HepG2 (cell line): ENCODE data around the gene DUS2. TPM values are rescaled to one million over a fixed set of nuclear protein-coding genes. Genes with fewer than 3 reads are reported as not detected.

Source experiments
- BATF2 ChIP-seq: sonication (generic); formaldehyde crosslinking; IDR thresholded peaks from 2 replicates; pipeline ENCODE4 v1.8.0; 2022; ENCODE audit warnings: mild to moderate bottlenecking, missing genetic modification reagents, moderate library complexity
- DR1 ChIP-seq: sonication (generic); formaldehyde crosslinking; IDR thresholded peaks from 2 replicates; pipeline ENCODE4 v1.8.0; 2021; ENCODE audit warnings: mild to moderate bottlenecking, missing genetic modification reagents, inconsistent platforms
- GTF2F1 ChIP-seq: fragments of 150-350 bp; IDR thresholded peaks from 2 replicates; pipeline ENCODE4 v1.6.1; 2014; ENCODE audit warnings: low read length
- HMGA1 ChIP-seq: sonication (generic); formaldehyde crosslinking; conservative IDR thresholded peaks from 2 replicates; pipeline ENCODE4 v1.4.0; 2020; ENCODE audit warnings: missing genetic modification reagents
- JUNB ChIP-seq: sonication (generic); formaldehyde crosslinking; IDR thresholded peaks from 2 replicates; pipeline ENCODE4 v1.8.0; 2022; ENCODE audit warnings: missing genetic modification reagents, mild to moderate bottlenecking, borderline replicate concordance
- MTA1 ChIP-seq: sonication (generic); formaldehyde crosslinking; IDR thresholded peaks from 2 replicates; pipeline ENCODE4 v1.4.0; 2020; ENCODE audit warnings: missing genetic modification reagents, mild to moderate bottlenecking, borderline replicate concordance
- MYC ChIP-seq: sonication (generic); formaldehyde crosslinking; IDR thresholded peaks from 2 replicates; pipeline ENCODE4 v1.9.0; 2021; ENCODE audit warnings: missing genetic modification reagents, borderline replicate concordance
- NFE2L1 ChIP-seq: sonication (generic); formaldehyde crosslinking; IDR thresholded peaks from 2 replicates; pipeline ENCODE4 v1.4.0; 2020; ENCODE audit warnings: missing genetic modification reagents, mild to moderate bottlenecking, borderline replicate concordance
- NR1H2 ChIP-seq: sonication (generic); formaldehyde crosslinking; IDR thresholded peaks from 2 replicates; pipeline ENCODE4 v1.8.1; 2022; ENCODE audit warnings: low read depth, missing genetic modification reagents, borderline replicate concordance
- ONECUT2 ChIP-seq: sonication (generic); formaldehyde crosslinking; IDR thresholded peaks from 2 replicates; pipeline ENCODE4 v1.4.0; 2020; ENCODE audit warnings: missing genetic modification reagents
- PRPF4 ChIP-seq: fragments of 200-400 bp; formaldehyde crosslinking; IDR thresholded peaks from 2 replicates; pipeline ENCODE4 v1.6.1; 2016; ENCODE audit warnings: low read length, low read depth; ENCODE audit not compliant: poor library complexity, severe bottlenecking
- ZNF367 ChIP-seq: sonication (generic); formaldehyde crosslinking; IDR thresholded peaks from 2 replicates; pipeline ENCODE4 v1.4.0; 2020; ENCODE audit warnings: missing genetic modification reagents, borderline replicate concordance
- ZNF546 ChIP-seq: sonication (generic); formaldehyde crosslinking; conservative IDR thresholded peaks from 2 replicates; pipeline ENCODE4 v1.8.1; 2023; ENCODE audit warnings: mild to moderate bottlenecking, missing genetic modification reagents
- ZNF557 ChIP-seq: sonication (generic); formaldehyde crosslinking; IDR thresholded peaks from 2 replicates; pipeline ENCODE4 v1.4.0; 2020; ENCODE audit warnings: missing genetic modification reagents
- ZNF558 ChIP-seq: sonication (generic); formaldehyde crosslinking; IDR thresholded peaks from 2 replicates; pipeline ENCODE4 v1.9.0; 2022; ENCODE audit warnings: mild to moderate bottlenecking, missing genetic modification reagents, borderline replicate concordance
- ZNF704 ChIP-seq: sonication (generic); formaldehyde crosslinking; IDR thresholded peaks from 2 replicates; pipeline ENCODE4 v1.8.1; 2023; ENCODE audit warnings: mild to moderate bottlenecking, inconsistent platforms, moderate library complexity, missing genetic modification reagents, borderline replicate concordance
- ZNF891 ChIP-seq: sonication (generic); formaldehyde crosslinking; IDR thresholded peaks from 2 replicates; pipeline ENCODE4 v1.5.0; 2020; ENCODE audit warnings: mild to moderate bottlenecking, missing genetic modification reagents
- polyA plus RNA-seq, 8 experiments: library from polyadenylated mRNA; depleted of rRNA in 3 of 8; stranded (reverse) in 7 of 8; unstranded in 1 of 8; fragments of >200 nt; fragmentation: Illumina TruSeq in 4 of 8; extraction: Trizol in 4 of 8; gene quantifications; 2 replicates each; pipeline versions ENCODE4 v1.2.1 to v1.2.3, GENCODE V29; 2011 to 2016; ENCODE audit warnings: low read depth in 4 of 8, missing spikeins in 1 of 8, mixed read lengths in 1 of 8; ENCODE audit not compliant: insufficient read depth in 1 of 8
- total RNA-seq, 5 experiments: library from RNA; depleted of rRNA; stranded (reverse); fragments of >200 nt; fragmentation: Illumina TruSeq; extraction: Trizol; gene quantifications; 2 replicates each; pipeline ENCODE4 v1.2.3, GENCODE V29; 2016; ENCODE audit warnings: low read depth in 1 of 5
- TF ChIP-seq, protein P1 (sequence below): sonication (generic); formaldehyde crosslinking; IDR thresholded peaks from 2 replicates; pipeline ENCODE4 v1.4.0; 2020; ENCODE audit warnings: missing genetic modification reagents, borderline replicate concordance
- TF ChIP-seq, protein P2 (sequence below): sonication (generic); formaldehyde crosslinking; IDR thresholded peaks from 2 replicates; pipeline ENCODE4 v1.5.0; 2020; ENCODE audit warnings: missing genetic modification reagents, mild to moderate bottlenecking, borderline replicate concordance

Gene DUS2
- total and polyA plus RNA-seq, 2 of the 13 experiments (the other 11 are each of a cell fraction or from before 2014, with no cell fraction given): 17.8 to 25.1 TPM

DNA sequence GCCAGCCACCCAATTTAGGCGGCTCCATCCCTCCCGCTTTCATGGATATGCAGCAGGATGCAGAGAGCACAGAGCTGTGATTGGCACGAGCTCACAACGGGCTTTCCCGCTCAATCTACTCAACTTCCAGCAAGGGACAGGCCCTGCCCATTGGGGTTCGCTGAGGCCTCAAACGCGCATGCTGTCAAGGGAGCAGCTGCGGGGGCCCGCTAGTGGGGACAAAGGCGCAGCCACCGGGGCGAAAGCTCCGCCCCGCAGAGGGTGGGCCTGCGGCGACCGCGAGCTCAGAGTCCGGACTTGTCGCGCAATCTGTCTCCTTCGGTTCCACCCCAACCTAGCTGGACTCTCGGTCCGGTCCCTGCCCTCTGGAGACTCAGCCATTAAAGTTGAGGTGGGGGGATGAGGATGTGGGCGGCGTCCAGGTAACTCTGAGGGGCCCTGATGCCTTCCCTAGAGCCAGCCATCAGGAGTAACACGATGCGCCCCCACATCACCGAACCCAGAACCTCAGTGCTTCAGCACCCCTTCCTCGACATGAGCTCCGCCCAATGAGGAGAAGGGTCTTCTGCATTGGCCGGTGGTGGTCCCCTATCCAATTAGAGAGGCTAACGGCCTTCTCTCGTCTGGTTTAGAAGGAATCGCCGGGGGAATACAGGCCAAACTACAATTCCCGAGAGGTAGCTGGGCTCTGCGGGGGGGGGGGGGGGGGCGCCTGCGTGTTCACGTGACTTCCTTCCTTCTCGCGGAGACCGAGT is 61.6 kb downstream of the DUS2 start (continued):
- TF ChIP-seq, protein P1, sequence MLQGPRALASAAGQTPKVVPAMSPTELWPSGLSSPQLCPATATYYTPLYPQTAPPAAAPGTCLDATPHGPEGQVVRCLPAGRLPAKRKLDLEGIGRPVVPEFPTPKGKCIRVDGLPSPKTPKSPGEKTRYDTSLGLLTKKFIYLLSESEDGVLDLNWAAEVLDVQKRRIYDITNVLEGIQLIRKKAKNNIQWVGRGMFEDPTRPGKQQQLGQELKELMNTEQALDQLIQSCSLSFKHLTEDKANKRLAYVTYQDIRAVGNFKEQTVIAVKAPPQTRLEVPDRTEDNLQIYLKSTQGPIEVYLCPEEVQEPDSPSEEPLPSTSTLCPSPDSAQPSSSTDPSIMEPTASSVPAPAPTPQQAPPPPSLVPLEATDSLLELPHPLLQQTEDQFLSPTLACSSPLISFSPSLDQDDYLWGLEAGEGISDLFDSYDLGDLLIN (CRISPR knock-in tag): peak; percentile 98; the same call in 1 of the 2 replicates
- TF ChIP-seq MYC (peak; percentile 98), ZNF367 (CRISPR knock-in tag) (no peak), DR1 (peak; percentile 74), ZNF891 (peak; percentile 95), NFE2L1 (CRISPR knock-in tag) (no peak), GTF2F1 (0 out of 2 replicates have a peak, but pooled peaks have one; percentile 63), JUNB (no peak; the same call in 1 of the 2 replicates), ZNF704 (peak; percentile 97), HMGA1 (CRISPR knock-in tag) (no peak), ZNF546 (peak; percentile 93; the same call in 1 of the 2 replicates), ZNF558 (CRISPR knock-in tag) (peak; percentile 98; the same call in 1 of the 2 replicates), ZNF557 (CRISPR knock-in tag) (peak; percentile 93), ONECUT2 (peak; percentile 69), MTA1 (peak; percentile 97), PRPF4 (no peak), BATF2 (peak; percentile 90; the same call in 1 of the 2 replicates), NR1H2 (no peak; the same call in 1 of the 2 replicates)
- TF ChIP-seq, protein P2, sequence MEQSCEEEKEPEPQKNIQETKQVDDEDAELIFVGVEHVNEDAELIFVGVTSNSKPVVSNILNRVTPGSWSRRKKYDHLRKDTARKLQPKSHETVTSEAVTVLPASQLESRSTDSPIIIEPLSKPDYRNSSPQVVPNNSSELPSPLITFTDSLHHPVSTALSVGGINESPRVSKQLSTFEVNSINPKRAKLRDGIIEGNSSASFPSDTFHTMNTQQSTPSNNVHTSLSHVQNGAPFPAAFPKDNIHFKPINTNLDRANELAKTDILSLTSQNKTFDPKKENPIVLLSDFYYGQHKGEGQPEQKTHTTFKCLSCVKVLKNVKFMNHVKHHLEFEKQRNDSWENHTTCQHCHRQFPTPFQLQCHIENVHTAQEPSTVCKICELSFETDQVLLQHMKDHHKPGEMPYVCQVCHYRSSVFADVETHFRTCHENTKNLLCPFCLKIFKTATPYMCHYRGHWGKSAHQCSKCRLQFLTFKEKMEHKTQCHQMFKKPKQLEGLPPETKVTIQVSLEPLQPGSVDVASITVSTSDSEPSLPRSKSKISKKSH: peak; percentile 97
